Erythroblast (primary cell): ENCODE data around the gene HIC1.

Experiments
- GATA1 ChIP-seq: IDR thresholded peaks from 2 replicates; pipeline ENCODE4 v1.6.1; 2011; ENCODE audit warnings: low read depth, mild to moderate bottlenecking, control low read depth, low read length, moderate library complexity
- POLR2A ChIP-seq: IDR thresholded peaks from 2 replicates; pipeline ENCODE4 v1.6.1; 2011; ENCODE audit warnings: mild to moderate bottlenecking, low read length

- TF ChIP-seq POLR2A (no peak), GATA1 (no peak)
Observed at GRCh38 chr17:2051933-2052559, 2.9 kb upstream of the HIC1 start.
